ENCODE data around the gene TRMU. TPM values are rescaled to one million over a fixed set of nuclear protein-coding genes. Genes with fewer than 3 reads are reported as not detected.
A peak's percentile ranks its signal among the peaks of the same experiment; 100 is the strongest.

Gene TRMU
- total RNA-seq, 1 donor from 2014 or later = 44.0 TPM

- peak; percentile 60 for ATAC-seq
- intact Hi-C loops (cut with micrococcal nuclease) = no loop called here
- DNase-seq = no peak
Observed at GRCh38 chr22:46376908-46377524, 41.5 kb downstream of the TRMU start.

- peak; percentile 87 for ATAC-seq
- peak; percentile 26 for DNase-seq
- intact Hi-C loops (cut with micrococcal nuclease) = no loop called here
Observed at GRCh38 chr22:46377525-46378425, 42.3 kb downstream of the TRMU start.

DNA sequence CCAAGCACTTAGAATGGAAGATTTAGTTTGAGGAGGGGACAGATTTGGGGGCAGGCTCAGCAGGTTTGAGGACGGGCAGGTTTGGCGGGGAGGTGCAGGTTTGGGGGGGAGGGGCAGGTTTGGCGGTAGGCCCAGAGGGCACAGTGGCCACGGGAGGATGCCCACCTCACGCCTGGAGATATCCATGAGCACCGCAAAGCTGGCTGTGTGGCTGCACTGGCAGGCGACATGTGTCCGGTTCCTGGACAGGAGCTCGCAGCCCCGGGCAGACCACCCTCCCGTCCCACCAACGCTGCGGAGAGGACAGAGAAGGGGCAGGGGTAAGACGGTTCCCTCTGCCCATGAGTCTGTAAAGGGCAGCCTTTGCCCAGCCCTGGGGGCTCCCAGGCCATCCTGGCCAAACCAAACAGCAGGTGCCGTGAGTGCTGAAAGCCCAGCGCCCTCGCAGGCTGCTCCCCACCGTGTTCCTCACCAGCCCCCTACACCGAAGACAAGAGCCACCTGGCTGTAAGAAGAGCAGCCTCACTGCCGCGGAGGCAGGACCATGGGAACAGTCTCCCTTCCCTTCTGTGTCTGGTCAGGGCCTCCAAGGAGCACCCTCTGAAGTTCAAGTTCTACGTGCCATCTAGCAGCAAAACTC is 43.0 kb downstream of the TRMU start:
- intact Hi-C loops (cut with micrococcal nuclease) = no loop called here
- ATAC-seq (no peak), DNase-seq (peak; percentile 23)

GRCh38 chr22:46379066-46379930 is 43.8 kb downstream of the TRMU start:
- ATAC-seq (no peak), DNase-seq (peak; percentile 15)
- intact Hi-C loops (cut with micrococcal nuclease) = no loop called here

GRCh38 chr22:46380069-46380468 is 44.6 kb downstream of the TRMU start:
- no peak for ATAC-seq
- DNase-seq = peak; percentile 10

DNA sequence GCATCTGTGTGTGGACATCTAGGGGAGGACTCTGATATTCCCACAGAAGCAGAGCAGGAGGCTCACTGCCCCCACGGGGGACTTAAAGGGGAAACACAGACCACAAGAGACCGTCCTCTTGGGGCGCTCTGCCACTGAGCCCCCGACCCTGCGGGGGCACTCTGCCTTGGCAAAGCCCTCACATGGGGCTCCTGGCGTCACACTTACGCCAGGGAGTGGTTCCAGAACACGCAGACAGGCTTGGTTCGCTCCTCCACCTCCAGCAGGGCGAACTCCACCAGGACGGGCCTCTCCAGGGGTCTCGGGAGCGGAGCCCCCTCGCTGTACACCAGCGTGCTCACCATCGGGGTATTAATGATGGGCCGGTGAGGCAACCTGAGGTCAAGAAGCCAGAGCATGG is 45.1 kb downstream of the TRMU start:
- intact Hi-C loops (cut with micrococcal nuclease) = no loop called here
- DNase-seq = peak; percentile 20
- ATAC-seq = no peak

More at GRCh38 chr22:46380069-46380468, 44.6 kb downstream of the TRMU start:
- intact Hi-C loops (cut with micrococcal nuclease) = no loop called here

DNA sequence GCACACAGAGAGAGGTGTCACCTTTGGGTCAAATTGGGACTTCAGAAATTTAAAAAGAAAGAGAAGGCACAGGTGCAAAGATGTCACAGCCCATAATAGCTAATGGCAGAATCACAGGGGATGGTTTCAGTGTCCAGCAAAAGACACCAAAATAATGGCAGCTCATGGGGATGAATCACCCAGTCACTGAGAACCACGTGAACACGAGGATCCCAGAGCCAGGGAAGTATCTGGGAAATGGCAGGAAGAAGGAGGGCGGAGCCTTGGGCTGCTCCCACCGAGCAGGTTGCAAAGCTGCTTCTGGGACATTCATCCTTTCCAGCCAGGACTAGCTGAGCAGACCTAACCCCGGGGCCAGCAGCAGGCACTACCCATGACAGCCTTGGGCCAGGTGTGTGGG is 45.6 kb downstream of the TRMU start:
- ATAC-seq = no peak
- DNase-seq = peak; percentile 15
- intact Hi-C loops (cut with micrococcal nuclease) = no loop called here

GRCh38 chr22:46381731-46382130 is 46.2 kb downstream of the TRMU start:
- intact Hi-C loops (cut with micrococcal nuclease) = no loop called here
- ATAC-seq = no peak
- DNase-seq = peak; percentile 13

GRCh38 chr22:46382524-46382923 is 47.0 kb downstream of the TRMU start:
- DNase-seq (no peak), ATAC-seq (no peak)
- intact Hi-C loops (cut with micrococcal nuclease) = no loop called here

DNA sequence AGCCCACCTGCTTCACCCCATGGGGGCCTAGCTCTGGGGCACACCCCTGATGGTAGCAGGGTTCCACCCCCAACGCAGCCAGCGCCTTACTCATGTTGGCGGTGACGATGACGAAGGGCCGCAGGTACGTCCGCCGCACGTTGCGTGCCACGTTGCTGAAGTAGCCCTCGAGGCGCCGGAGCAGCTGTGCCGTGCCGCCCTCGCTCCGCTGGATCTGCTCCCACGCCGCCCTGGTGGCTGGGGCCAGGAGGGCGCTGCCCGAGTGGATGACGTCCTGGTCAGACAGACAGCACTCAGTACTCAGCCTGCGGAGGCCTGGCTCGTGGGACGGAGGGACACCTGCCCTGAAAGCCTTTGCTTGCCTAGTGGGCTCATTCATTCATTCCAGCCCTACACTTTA is 50.8 kb downstream of the TRMU start:
- intact Hi-C loops (cut with micrococcal nuclease) = no loop called here
- ATAC-seq = no peak
- no peak for DNase-seq

DNA sequence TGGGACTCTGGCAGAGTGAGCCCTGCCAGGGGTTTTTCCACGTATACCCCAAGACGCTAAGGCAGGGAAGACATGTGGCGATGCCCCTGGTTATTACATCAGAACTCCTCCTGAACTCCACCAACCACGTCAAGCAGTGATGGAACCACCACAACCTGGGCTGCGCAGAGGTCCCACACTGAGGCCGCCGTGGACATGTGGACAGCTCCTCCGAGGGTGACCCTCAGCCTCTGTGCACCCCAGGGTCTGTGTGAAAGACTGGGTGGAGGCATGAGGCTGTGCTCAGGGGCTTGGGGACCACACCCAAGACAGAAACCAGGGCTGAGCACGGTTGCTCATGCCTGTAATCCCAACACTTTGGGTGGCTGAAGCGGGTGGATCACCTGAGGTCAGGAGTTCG is 52.2 kb downstream of the TRMU start:
- no peak for DNase-seq
- no peak for ATAC-seq
- intact Hi-C loops (cut with micrococcal nuclease) = no loop called here

- ATAC-seq (no peak), DNase-seq (no peak)
- intact Hi-C loops (cut with micrococcal nuclease) = no loop called here
Observed at GRCh38 chr22:46388647-46389046, 53.1 kb downstream of the TRMU start.

- no peak for DNase-seq
- ATAC-seq = no peak
- intact Hi-C loops (cut with micrococcal nuclease) = no loop called here
Observed at GRCh38 chr22:46389081-46389480, 53.6 kb downstream of the TRMU start.

DNA sequence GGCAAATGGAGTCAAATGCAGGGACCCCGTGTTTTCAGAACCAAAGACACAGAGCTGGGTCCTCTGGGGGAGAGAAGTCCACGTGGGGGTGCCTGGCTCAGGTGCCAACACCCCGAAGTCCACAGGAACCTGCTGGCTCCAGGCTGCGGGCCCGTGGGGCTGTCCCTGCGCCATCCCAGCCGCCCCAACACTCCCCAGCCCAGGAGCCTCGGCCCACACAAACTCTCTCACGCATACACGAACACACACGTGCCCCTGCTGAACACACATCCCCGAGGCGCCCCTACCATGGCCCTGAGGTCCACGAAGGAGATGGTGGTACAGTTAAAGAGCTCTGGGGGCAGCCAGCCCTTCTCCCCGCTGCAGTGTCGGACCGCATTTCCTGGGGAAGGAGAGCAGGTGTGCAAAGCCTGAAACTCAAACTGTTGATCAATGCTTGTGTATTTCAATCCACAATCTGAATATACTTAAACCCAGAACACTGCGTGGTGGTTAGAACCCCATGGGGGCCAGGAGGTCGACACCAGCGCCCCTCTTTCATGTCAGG is 54.7 kb downstream of the TRMU start:
- DNase-seq (no peak), ATAC-seq (no peak)
- intact Hi-C loops (cut with micrococcal nuclease) = no loop called here

- intact Hi-C loops (cut with micrococcal nuclease) = no loop called here
- ATAC-seq (peak; percentile 80), DNase-seq (peak; percentile 83)
Observed at GRCh38 chr22:46390652-46391301, 55.3 kb downstream of the TRMU start.

- intact Hi-C loops (cut with micrococcal nuclease) = no loop called here
Observed at GRCh38 chr22:46391486-46392136, 56.1 kb downstream of the TRMU start.

DNA sequence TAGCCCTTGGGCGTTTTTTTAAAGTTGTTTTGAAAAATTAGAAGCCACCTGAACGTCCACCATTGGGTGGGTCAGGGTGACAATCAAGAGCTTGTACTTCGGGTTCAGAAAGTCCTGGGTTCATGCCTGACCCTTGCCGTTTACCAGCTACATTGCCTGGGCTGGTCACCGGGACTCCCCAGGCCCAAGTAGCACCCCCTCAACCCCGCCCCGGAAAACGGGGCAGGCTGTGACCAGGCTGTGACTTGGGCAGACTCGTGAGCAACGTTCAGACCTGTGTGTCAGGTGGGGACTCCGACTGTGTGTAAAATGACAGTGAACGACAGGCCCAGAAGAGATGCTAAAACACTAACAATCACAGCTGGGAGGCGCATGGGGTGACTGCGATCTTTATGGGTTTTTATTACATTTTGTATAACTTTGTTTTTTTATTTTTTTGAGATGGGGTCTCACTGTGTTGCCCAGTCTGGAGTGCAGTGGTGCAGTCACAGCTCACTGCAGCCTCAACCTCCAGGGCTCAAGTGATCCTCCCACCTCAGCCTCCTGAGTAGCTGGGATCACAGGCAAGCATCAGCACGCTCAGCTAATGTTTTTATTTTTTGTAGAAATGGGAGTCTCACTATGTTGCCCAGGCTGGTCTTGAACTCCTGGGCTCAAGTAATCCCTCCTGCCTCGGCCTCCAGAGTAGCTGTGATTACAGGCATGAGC is 56.8 kb downstream of the TRMU start:
- DNase-seq (no peak), ATAC-seq (no peak)
- intact Hi-C loops (cut with micrococcal nuclease) = no loop called here

More at GRCh38 chr22:46391486-46392136, 56.1 kb downstream of the TRMU start:
- no peak for DNase-seq
- no peak for ATAC-seq

Measured in left ventricle myocardium superior (tissue), 1 donor.